Activated CD4-positive, alpha-beta T cell treated with anti-CD3 and anti-CD28 coated beads for 48 hours (primary cell): ENCODE measurements around the gene TMEM175.
"Not testable (repeated sequence)": the region's sequence is repeated elsewhere in the genome, so short reads cannot be mapped to it uniquely, and the experiment has no call there.

ENCODE experiments used
- DNase-seq: peaks from one replicate; pipeline ENCODE4 v3.0.0-alpha.2; 2020

Gene TMEM175

GRCh38 chr4:918591-918990 lies 13.7 kb upstream of the TMEM175 start:
- DNase-seq = not testable (repeated sequence)

DNA sequence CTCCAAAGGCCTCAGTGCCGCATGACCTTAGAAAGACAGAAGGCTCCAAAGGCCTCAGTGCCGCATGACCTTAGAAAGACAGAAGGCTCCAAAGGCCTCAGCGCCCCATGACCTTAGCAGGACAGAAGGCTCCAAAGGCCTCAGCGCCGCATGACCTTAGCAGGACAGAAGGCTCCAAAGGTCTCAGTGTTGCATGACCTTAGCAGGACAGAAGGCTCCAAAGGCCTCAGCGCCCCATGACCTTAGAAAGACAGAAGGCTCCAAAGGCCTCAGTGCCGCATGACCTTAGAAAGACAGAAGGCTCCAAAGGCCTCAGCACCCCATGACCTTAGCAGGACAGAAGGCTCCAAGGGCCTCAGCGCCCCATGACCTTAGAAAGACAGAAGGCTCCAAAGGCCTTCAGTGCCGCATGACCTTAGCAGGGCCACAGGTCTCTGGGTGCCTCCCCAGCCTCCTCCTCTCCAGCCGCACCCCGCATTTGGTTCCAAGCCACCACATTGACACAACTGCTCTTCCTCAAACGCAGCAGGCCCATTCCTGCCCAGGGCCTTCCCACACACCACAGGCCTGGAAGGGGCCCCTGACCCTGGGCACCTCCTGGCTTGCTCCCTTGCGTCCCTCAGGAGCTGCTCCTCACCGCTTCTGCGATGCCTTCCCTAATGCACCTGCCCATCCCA lies 13.1 kb upstream of the TMEM175 start:
- DNase-seq = not testable (repeated sequence)

DNA sequence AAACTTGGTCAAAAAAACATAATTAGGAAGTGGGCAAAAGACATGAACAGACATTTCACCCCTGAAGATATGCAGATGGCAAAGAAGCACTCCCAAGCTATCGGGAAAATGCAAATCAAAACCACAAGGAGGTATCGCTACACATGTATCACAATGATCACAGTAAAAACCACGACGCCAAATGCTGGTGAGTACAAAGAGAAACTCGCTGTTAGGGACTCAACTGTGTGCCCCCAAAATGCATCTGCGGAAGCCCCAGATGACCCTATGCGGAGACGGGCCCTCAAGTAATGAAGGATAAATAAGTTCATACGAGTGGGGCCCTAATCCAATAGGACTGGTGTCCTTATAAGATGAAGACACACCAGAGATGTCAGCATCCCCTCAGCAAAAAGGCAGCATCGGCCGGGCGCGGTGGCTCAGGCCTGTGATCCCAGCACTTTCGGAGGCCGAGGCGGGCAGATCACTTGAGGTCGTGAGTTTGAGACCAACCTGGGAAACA lies 10.4 kb upstream of the TMEM175 start:
- DNase-seq = peak; percentile 17

DNA sequence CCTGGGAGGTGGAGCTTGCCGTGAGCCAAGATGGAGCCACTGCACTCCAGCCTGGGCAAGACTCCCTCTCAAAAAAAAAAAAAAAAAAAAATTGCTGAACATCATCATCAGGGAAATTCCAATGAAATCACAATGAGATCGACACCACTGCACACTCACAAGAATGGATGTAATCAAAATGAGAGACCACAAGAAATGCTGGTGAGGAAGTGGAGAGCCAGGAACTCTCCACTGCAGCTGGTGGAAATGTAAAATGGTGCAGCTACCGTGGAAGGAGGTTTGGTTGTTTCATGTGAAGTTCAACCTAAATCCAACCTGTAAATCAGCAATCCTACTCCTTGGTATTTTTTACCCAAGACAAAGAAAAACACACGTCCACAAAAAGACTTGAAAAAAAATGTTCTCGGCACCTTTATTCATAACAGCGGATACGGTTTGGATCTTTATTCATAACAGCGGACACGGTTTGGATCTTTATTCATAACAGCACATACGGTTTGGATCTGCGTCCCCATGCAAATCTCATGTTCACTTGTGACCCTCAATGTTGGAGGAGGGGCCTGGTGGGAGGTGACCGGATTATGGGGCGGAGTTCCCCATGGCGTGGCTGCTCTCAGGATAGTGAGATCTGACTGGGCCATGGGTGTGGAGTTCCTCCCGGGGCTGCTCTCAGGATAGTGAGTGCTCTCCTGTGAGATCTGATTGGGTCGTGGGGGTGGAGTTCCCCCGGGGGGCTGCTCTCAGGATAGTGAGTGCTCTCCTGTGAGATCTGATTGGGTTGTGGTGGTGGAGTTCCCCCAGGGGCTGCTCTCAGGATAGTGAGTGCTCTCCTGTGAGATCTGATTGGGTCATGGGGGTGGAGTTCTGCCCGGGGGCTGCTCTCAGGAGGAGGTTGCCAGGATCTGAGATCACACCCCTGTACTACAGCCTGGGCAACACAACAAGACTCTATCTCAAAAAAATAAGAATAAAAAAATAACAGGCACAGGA lies 7.9 kb upstream of the TMEM175 start:
- peak; percentile 45 for DNase-seq

- DNase-seq = no peak
These were observed 7.1 kb upstream of the TMEM175 start for GRCh38 chr4:925171-925570.

GRCh38 chr4:925771-926500 lies 6.3 kb upstream of the TMEM175 start:
- no peak for DNase-seq

GRCh38 chr4:926538-926937 lies 5.7 kb upstream of the TMEM175 start:
- no peak for DNase-seq

DNA sequence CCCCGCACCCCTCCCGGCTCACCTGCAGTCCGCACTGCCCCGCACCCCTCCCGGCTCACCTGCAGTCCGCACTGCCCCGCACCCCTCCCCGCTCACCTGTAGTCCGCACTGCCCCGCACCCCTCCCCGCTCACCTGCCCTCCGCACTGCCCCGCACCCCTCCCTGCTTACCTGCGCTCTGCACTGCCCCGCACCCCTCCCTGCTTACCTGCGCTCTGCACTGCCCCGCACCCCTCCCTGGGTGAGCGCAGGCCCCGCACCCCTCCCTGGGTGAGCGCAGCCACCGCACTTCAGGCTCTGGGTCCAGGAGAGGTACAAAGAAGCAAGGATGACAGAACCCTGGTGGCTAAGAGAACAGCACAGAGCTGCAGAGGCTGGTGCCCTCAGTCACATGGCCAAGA lies 4.7 kb upstream of the TMEM175 start:
- not testable (repeated sequence) for DNase-seq

GRCh38 chr4:929096-929765 lies 3.0 kb upstream of the TMEM175 start:
- no peak for DNase-seq

DNA sequence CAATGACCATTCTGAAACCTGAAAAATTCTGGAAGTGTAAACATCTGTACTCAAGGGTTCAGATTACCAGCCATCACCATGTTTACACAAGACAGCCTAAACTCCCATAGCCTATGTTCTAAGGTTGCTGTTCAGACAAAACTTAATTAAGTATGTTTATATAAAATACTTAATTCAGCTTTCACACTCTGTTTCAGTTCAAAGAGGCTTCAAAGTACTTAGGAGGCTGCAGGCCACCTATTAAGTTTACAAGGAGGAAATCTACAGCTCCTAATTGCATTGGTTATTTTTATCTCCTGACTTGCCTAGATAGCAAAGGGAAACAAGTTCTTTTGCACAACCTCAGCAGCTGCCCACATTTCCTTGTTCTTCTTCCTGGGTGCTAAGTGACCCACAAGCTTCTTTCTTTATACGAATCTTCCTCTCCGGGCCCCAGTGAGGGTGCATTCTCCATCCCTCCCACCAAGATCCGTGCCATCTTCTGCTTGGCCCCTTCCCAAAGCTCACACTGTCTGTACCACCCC lies 2.2 kb upstream of the TMEM175 start:
- DNase-seq = no peak

- DNase-seq = no peak
These were observed 1.4 kb upstream of the TMEM175 start for GRCh38 chr4:930827-931193.

- DNase-seq = peak; percentile 14
These were observed 883 bp upstream of the TMEM175 start for GRCh38 chr4:931194-931959.

DNA sequence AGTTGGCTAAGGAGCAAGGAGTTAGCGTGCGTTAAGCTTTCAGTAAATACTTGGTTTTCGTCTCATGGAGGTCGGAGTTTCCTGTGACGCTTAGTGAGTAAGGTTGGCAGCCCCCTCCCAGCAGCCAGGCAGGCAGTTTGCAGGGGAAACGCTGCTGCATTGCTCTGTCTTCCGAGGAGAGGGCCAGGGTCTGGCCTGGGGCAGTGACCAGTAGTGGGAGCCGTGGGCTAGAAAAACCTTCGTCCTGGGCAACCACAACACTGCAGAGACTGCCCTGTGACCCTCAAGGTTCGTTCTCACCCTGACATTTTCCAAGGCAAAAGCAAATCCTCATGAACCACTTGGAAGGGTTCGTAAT lies 432 bp downstream of the TMEM175 start:
- no peak for DNase-seq

DNA sequence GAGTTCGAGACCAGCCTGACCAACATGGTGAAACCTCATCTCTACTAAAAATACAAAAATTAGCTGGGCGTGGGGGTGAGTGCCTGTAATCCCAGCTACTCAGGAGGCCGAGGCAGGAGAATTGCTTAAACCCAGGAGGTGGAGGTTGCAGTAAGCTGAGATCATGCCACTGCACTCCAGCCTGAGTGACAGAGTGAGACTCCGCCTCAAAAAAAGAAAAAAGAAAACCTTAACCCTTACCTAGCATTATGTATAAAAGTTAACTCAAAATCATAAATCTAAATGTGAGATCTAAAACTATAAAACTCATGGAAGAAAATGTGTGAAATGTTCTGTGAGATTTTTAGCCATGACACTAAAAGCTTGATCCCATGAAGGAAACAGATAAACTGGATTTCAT lies 7.2 kb downstream of the TMEM175 start:
- DNase-seq = not testable (repeated sequence)

DNA sequence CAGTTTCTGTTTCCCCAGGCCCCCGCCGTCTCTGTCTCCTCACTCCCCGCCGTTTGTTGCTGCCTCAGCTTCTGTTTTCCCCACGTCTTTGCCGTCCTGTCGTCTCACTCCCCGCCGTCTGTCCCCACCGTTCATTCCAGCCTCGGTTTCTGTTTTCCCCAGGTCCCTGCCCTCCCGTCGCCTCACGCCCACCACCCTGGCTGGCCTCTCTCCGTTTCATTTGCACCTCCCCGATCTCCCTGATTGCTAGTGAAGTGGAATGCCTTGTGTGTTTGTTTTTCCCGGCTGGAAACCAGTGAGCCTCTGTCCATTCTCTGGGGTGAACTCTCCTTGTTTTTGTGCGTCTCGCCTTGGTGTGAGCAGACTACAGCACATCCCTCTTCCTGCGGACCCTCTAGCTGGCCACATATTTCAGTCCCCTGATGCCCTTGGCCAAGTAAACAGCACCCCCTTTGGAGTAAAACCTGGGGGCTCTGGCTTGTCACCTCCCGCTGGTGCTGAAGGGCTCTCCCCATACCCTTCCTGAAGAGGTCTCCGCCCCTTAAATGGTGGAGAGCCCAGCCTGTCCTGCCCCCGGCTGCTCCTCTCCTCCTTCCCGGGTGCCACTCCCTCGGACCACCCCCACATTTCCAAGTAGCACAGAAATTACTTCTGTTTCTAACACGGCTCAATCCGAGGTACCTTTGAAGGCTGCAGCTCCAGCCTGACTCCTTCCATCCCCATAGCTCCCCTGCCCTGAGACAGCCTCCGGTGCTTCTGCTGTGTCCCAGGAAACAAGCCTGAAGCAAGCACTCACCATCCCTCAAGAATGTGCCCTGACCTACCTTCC lies 13.2 kb downstream of the TMEM175 start:
- DNase-seq = no peak

DNA sequence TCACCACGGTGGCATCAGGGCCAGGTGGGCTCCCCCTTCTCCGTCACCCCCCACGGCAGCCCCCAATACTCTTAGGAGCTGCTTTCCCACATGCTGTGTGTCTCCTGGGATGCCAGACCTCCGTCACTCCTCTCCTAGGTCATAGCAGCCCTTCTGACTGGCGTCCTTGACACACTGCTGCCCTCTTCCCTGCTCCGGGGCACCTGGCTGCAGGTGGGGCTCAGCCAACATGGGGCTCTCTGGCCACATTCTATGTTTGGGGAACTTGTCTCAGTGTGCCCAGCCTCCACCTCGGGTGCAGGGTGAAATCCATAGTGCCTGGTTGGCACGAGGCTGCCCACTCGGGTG lies 13.8 kb downstream of the TMEM175 start:
- no peak for DNase-seq

DNA sequence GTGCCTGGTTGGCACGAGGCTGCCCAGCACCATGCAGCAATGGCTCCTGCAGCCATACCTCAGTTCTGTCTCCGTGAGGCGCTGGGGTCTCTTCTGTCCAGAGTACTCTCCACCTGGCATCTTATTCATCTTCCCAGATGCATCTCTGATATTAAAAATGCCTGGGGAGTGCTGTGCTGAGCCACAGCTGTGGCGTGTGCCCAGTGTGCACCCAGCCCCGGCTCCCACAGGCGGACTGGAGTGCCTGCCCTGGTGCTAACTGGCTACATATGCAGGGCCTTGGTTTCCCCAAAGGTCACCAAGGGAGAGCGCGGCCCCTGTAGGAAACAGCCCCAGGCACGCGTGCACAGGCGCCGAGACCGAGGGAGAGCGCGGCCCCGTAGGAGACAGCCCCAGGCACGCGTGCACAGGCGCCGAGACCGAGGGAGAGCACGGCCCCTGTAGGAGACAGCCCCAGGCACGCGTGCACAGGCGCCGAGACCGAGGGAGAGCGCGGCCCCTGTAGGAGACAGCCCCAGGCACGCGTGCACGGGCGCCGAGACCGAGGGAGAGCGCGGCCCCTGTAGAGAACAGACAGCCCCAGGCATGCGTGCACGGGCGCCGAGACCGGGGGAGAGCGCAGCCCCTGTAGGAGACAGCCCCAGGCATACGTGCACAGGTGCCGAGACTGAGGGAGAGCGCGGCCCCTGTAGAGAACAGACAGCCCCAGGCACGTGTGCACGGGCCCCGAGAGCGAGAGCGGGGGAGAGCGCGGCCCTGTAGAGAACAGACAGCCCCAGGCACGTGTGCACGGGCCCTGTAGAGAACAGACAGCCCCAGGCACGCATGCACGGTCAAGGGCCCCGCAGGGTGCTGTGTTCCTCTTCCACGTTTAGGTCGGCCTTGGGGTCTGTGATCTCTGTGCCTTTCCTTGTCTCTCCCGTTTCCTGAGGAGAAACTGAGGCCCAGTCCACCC lies 14.5 kb downstream of the TMEM175 start:
- no peak for DNase-seq

GRCh38 chr4:947491-947971 lies 15.3 kb downstream of the TMEM175 start:
- no peak for DNase-seq
